SU-DHL-6 (cell line): ENCODE measurements around the gene CLEC16A.

Experiments used
- EZH2phosphoT487 ChIP-seq: fragments of 200-600 bp; sonication (generic), shearing (Covaris generic); conservative IDR thresholded peaks from 2 replicates; pipeline ENCODE4 v1.6.1; 2018; ENCODE audit warnings: mild to moderate bottlenecking, antibody characterized with exemption, low read length, moderate library complexity, mixed read lengths
- TF ChIP-seq, protein P1 (sequence below): fragments of 200-600 bp; sonication (generic); IDR thresholded peaks from one replicate; pipeline ENCODE4 v1.5.1; 2017; ENCODE audit warnings: antibody characterized with exemption, mild to moderate bottlenecking, low read length, moderate library complexity; ENCODE audit not compliant: insufficient read depth, poor library complexity, severe bottlenecking

DNA sequence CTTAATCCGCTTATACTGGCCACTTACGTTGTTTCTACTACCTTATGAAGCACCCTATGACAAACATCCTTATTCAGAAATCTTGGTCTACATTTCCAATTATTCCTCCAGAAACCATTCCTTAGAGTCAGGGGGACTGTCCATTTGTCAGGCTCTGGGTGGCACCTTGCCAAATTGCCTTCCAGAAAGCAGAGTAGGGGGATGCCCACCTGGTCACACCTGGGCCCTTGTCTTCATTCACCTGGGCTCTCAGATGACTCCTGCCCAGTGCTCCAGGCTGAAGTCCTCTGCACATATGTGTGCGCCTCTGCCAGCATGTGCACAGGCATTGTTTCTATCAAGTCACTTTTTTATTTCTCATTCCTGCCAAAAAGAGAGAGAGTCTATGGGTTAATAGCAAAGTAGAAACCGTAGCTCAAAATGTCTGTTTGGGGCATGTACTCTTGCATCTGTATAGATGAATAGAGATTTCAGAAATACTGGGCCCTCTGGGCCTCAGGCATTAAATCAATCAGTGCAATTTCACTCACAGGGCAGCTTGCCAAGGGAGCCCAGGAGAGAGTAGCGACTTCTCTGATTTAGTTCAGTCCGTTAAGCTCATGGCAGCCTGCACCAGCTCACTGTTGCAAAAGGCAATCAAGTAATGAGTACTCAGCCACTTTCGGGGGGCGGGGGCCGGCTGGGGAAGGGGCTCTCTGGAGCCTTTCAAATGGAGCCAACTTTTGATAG lies 207.0 kb downstream of the CLEC16A start:
- TF ChIP-seq, protein P1, sequence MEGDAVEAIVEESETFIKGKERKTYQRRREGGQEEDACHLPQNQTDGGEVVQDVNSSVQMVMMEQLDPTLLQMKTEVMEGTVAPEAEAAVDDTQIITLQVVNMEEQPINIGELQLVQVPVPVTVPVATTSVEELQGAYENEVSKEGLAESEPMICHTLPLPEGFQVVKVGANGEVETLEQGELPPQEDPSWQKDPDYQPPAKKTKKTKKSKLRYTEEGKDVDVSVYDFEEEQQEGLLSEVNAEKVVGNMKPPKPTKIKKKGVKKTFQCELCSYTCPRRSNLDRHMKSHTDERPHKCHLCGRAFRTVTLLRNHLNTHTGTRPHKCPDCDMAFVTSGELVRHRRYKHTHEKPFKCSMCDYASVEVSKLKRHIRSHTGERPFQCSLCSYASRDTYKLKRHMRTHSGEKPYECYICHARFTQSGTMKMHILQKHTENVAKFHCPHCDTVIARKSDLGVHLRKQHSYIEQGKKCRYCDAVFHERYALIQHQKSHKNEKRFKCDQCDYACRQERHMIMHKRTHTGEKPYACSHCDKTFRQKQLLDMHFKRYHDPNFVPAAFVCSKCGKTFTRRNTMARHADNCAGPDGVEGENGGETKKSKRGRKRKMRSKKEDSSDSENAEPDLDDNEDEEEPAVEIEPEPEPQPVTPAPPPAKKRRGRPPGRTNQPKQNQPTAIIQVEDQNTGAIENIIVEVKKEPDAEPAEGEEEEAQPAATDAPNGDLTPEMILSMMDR, result no peak
- TF ChIP-seq EZH2phosphoT487, result no peak
